ENCODE measurements around the gene GINM1. TPM values are rescaled to one million over a fixed set of nuclear protein-coding genes. Genes with fewer than 3 reads are reported as not detected.

GINM1 gene
- total RNA-seq, 4 donors from 2014 or later = 53.7 to 71.8 (median 57.0) TPM

GRCh38 chr6:149628875-149629510, 62.8 kb downstream of the GINM1 start:
- intact Hi-C loops (cut with DNase I) = no loop called here
- Histone ChIP-seq H3K4me3 (no peak overlapping the region), H3K4me1 (no peaks in the 10 kb centered on the region), H3K27ac (replicated peaks in 1 of 4) (no peak overlapping the region), H3K9me3 (no peaks in the 10 kb centered on the region), H3K36me3 (peaks cover 7 to 69% (median 30%) of the 10 kb centered on the region in 4 donors), H3K27me3 (no peaks in the 10 kb centered on the region)
- TF ChIP-seq EP300 (IDR thresholded peaks at IDR 0.05) (no peak), CTCF (IDR thresholded peaks at IDR 0.05) (no peak), POLR2A (IDR thresholded peaks at IDR 0.05; ENCODE audit: low read depth) (no peak), POLR2AphosphoS5 (IDR thresholded peaks at IDR 0.05) (no peak)
- 89% methylated on average over 4 of the region's 4 CpGs for WGBS
- no peak for DNase-seq (ENCODE audit: extremely low spot score)

GRCh38 chr6:149634315-149634714, 68.1 kb downstream of the GINM1 start:
- H3K4me1 ChIP-seq = no peaks in the 10 kb centered on the region
- DNase-seq (ENCODE audit: extremely low spot score) = no peak
- H3K4me3 ChIP-seq = no peak overlapping the region
- peaks cover 0 to 61% (median 33%) of the 10 kb centered on the region in 4 donors for H3K36me3 ChIP-seq
- no peaks in the 10 kb centered on the region for H3K9me3 ChIP-seq
- WGBS = 100% methylated on average over 1 of the region's 1 CpG
- no peak for TF ChIP-seq POLR2A (IDR thresholded peaks at IDR 0.05; ENCODE audit: low read depth)
- no peak overlapping the region for H3K27ac ChIP-seq (replicated peaks in 1 of 4)
- intact Hi-C loops (cut with DNase I) = no loop called here
- no peaks in the 10 kb centered on the region for H3K27me3 ChIP-seq

- TF ChIP-seq EP300 (IDR thresholded peaks at IDR 0.05) = no peak
- no peak for TF ChIP-seq CTCF (IDR thresholded peaks at IDR 0.05)
- TF ChIP-seq POLR2AphosphoS5 (IDR thresholded peaks at IDR 0.05) = no peak
- no peak for TF ChIP-seq POLR2A (IDR thresholded peaks at IDR 0.05; ENCODE audit: low read depth)
- Histone ChIP-seq H3K4me1 (no peaks in the 10 kb centered on the region), H3K9me3 (no peaks in the 10 kb centered on the region), H3K4me3 (no peak overlapping the region), H3K27ac (replicated peaks in 1 of 4) (no peak overlapping the region), H3K36me3 (peaks cover 0 to 47% (median 23%) of the 10 kb centered on the region in 4 donors), H3K27me3 (no peaks in the 10 kb centered on the region)
- no peak for DNase-seq (ENCODE audit: extremely low spot score)
- WGBS = 67% methylated on average over 2 of the region's 2 CpGs
- intact Hi-C loops (cut with DNase I) = no loop called here
Measured at GRCh38 chr6:149636124-149636523, 69.9 kb downstream of the GINM1 start.

Small RNAs within 50 kb of the gene (small RNA-seq; reads per million reads assigned to genes)
- gene RF00019 (0 reads per million in 3 donors), gene RF00410 (0 reads per million in 3 donors), gene RNU7-3P (0 reads per million in 3 donors)

Other genes starting within 250 kb of the GINM1 start
- 10 to 100 TPM; 80.2 to 98.8 (median 91.2) TPM for gene TAB2, start 248.7 kb upstream of the GINM1 start, total RNA-seq
- 1 to 10 TPM in 2 of 4 donors, under 1 TPM in 2; 0.58 to 2.1 (median 1.0) TPM for gene SUMO4, start 166.1 kb upstream of the GINM1 start, total RNA-seq
- gene ZC3H12D, start 81.4 kb upstream of the GINM1 start, total RNA-seq = 1 to 10 TPM in 1 of 4 donors, under 1 TPM in 3; 0.63 to 5.8 (median 0.87) TPM
- gene PPIL4, start 20.3 kb upstream of the GINM1 start, total RNA-seq = 10 to 100 TPM; 22.1 to 30.2 (median 26.1) TPM
- 10 to 100 TPM; 15.8 to 24.5 (median 20.2) TPM for gene KATNA1, start 82.3 kb downstream of the GINM1 start, total RNA-seq
- gene LATS1, start 151.7 kb downstream of the GINM1 start, total RNA-seq = 10 to 100 TPM; 27.0 to 33.6 (median 30.1) TPM
- 10 to 100 TPM in 3 of 4 donors, 1 to 10 TPM in 1; 9.2 to 15.4 (median 11.5) TPM for gene NUP43, start 180.2 kb downstream of the GINM1 start, total RNA-seq
- 100 to 1,000 TPM in 3 of 4 donors, 10 to 100 TPM in 1; 93.9 to 111 (median 107) TPM for gene PCMT1, start 183.4 kb downstream of the GINM1 start, total RNA-seq